CD1c-positive myeloid dendritic cell (primary cell): ENCODE measurements around the gene WDCP.

Source experiments
- DNase-seq: peaks from one replicate; pipeline ENCODE4 v3.0.0-alpha.2; 2016; ENCODE audit errors: extremely low spot score

WDCP gene

GRCh38 chr2:23993736-23994269 lies 53.4 kb downstream of the WDCP start:
- no peak for DNase-seq

GRCh38 chr2:23992931-23993330 lies 54.3 kb downstream of the WDCP start:
- no peak for DNase-seq

GRCh38 chr2:23988371-23988770 lies 58.8 kb downstream of the WDCP start:
- DNase-seq: peak; percentile 3
